Measurements from ENCODE around the gene TBCE. TPM values are rescaled to one million over a fixed set of nuclear protein-coding genes. Genes with fewer than 3 reads are reported as not detected.

The TBCE gene
- total and polyA plus RNA-seq, 9 of the 15 experiments (the other 6 are each of a cell fraction or from before 2014, with no cell fraction given) = 52.6 to 92.1 (median 82.1) TPM

DNA sequence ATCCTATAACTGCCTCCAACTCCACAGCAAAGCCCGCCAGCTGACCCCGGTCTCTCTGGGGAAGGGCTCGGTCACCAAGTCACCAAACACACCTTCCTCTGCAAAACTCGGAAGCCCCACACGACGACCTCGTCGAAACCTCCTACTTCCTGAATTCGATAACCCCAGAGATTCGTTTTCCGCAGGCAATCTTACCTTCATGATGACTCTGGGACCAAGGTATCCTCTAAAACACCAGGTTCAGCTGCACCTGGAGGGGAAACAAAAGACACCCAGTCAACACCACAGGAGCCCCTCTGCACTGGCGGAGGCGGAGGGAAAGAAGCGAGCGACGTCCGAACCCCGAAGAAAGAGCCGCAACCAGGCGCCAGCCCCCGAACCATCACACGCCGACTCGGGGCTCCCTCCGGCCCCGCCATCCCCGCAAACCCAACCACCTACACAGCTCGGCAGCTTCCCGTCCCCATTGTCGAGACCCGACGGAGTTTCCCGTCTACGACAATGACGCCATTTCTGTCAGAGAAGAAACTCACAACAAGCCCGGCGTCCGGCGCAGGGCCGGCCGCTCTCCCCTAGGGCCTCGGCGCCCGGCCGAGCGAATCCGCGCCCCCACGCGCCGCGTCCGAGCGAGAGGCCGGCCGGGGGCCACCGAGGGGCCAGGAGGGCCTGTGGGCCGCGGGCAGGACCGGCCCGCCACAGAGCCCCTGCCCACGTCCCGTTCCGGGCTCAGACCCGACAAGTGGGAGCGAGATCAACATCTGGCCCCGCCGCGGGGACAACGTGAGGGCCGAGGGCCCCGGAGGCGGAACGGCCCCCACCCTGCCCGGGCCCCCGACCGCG lies 40.3 kb upstream of the TBCE start:
- Histone ChIP-seq H4K20me1 (replicated peaks; ENCODE audit: control insufficient read depth, insufficient read depth, low read length) (no peaks in the 10 kb centered on the region; the same call in 1 of the 2 replicates), H3K9ac (ENCODE audit: insufficient read depth in 1 of 2, low read depth in 2 of 2, low read length in 2 of 2) (peak overlapping the region; percentile 84 to 98), H3K79me2 (ENCODE audit: control insufficient read depth, insufficient read depth, low read length) (peaks cover 92% of the 10 kb centered on the region), H3K27me3 (ENCODE audit: control insufficient read depth in 2 of 2, insufficient read depth in 2 of 2, low read length in 2 of 2) (no peaks in the 10 kb centered on the region), H3K27ac (ENCODE audit: extremely low read depth, low read depth, low read length) (peak overlapping the region; percentile 83), H3K4me3 (peak overlapping the region; percentile 82), H3K4me1 (replicated peaks in 1 of 2; ENCODE audit: control insufficient read depth in 2 of 2, insufficient read depth in 2 of 2, low read length in 2 of 2) (peaks cover 9 to 13% of the 10 kb centered on the region in 2 experiments; a peak in 3 of 5 replicates), H3K36me3 (ENCODE audit: control insufficient read depth, insufficient read depth, low read length) (peaks cover 32% of the 10 kb centered on the region; the same call in 2 of the 3 replicates), H2AFZ (ENCODE audit: low read depth, low read length) (peak overlapping the region; percentile 65), H3K4me2 (ENCODE audit: insufficient read depth, low read length) (peak overlapping the region; percentile 94), H3K9me3 (replicated peaks; ENCODE audit: control insufficient read depth, insufficient read depth, low read depth, low read length) (no peaks in the 10 kb centered on the region), H3K9me1 (ENCODE audit: control insufficient read depth, insufficient read depth, low read length) (no peaks in the 10 kb centered on the region)
- ChIA-PET CTCF (ENCODE audit: low intra/inter-chr PET ratio) (no interaction called here), POLR2A (interaction anchor here (0.6 to 5.0 kb wide), 2 partner anchors 11 to 170 kb away, joined by 3 to 38 read pairs; no protein-coding TSS in a partner anchor)
- peak; percentile 58 to 78 (median 72) for DNase-seq (ENCODE audit: extremely low read depth in 1 of 4, low spot score in 3 of 4)
- peak; percentile 52 for FAIRE-seq
- no TSS peak for BruUV-seq (replicated peaks)
- intact Hi-C loops (cut with micrococcal nuclease) (no loop called here), in situ Hi-C loops (cut with MboI) (no loop called here)
- ATAC-seq = peak; percentile 12
- WGBS (ENCODE audit: insufficient coverage, low coverage, missing lambda C conversion rate) = under 1% methylated on average over 66 of the region's 78 CpGs
- peak; percentile 70; the same call in 1 of the 2 replicates for TF ChIP-seq ZBTB7A (IDR thresholded peaks at IDR 0.05; ENCODE audit: borderline replicate concordance, control insufficient read depth, low read depth, low read length)
- peak; percentile 86 for TF ChIP-seq ZFX (CRISPR knock-in tag; IDR thresholded peaks at IDR 0.05)
- TF ChIP-seq HDAC1 (IDR thresholded peaks at IDR 0.05) = peak in 1 of 2 experiments; percentile 71; a peak in 2 of 4 replicates
- TF ChIP-seq SRF (CRISPR knock-in tag; IDR thresholded peaks at IDR 0.05) = 0 out of 4 replicates have a peak, but pooled peaks of 1 of the 2 experiments have one; percentile 40
- TF ChIP-seq, protein P1, sequence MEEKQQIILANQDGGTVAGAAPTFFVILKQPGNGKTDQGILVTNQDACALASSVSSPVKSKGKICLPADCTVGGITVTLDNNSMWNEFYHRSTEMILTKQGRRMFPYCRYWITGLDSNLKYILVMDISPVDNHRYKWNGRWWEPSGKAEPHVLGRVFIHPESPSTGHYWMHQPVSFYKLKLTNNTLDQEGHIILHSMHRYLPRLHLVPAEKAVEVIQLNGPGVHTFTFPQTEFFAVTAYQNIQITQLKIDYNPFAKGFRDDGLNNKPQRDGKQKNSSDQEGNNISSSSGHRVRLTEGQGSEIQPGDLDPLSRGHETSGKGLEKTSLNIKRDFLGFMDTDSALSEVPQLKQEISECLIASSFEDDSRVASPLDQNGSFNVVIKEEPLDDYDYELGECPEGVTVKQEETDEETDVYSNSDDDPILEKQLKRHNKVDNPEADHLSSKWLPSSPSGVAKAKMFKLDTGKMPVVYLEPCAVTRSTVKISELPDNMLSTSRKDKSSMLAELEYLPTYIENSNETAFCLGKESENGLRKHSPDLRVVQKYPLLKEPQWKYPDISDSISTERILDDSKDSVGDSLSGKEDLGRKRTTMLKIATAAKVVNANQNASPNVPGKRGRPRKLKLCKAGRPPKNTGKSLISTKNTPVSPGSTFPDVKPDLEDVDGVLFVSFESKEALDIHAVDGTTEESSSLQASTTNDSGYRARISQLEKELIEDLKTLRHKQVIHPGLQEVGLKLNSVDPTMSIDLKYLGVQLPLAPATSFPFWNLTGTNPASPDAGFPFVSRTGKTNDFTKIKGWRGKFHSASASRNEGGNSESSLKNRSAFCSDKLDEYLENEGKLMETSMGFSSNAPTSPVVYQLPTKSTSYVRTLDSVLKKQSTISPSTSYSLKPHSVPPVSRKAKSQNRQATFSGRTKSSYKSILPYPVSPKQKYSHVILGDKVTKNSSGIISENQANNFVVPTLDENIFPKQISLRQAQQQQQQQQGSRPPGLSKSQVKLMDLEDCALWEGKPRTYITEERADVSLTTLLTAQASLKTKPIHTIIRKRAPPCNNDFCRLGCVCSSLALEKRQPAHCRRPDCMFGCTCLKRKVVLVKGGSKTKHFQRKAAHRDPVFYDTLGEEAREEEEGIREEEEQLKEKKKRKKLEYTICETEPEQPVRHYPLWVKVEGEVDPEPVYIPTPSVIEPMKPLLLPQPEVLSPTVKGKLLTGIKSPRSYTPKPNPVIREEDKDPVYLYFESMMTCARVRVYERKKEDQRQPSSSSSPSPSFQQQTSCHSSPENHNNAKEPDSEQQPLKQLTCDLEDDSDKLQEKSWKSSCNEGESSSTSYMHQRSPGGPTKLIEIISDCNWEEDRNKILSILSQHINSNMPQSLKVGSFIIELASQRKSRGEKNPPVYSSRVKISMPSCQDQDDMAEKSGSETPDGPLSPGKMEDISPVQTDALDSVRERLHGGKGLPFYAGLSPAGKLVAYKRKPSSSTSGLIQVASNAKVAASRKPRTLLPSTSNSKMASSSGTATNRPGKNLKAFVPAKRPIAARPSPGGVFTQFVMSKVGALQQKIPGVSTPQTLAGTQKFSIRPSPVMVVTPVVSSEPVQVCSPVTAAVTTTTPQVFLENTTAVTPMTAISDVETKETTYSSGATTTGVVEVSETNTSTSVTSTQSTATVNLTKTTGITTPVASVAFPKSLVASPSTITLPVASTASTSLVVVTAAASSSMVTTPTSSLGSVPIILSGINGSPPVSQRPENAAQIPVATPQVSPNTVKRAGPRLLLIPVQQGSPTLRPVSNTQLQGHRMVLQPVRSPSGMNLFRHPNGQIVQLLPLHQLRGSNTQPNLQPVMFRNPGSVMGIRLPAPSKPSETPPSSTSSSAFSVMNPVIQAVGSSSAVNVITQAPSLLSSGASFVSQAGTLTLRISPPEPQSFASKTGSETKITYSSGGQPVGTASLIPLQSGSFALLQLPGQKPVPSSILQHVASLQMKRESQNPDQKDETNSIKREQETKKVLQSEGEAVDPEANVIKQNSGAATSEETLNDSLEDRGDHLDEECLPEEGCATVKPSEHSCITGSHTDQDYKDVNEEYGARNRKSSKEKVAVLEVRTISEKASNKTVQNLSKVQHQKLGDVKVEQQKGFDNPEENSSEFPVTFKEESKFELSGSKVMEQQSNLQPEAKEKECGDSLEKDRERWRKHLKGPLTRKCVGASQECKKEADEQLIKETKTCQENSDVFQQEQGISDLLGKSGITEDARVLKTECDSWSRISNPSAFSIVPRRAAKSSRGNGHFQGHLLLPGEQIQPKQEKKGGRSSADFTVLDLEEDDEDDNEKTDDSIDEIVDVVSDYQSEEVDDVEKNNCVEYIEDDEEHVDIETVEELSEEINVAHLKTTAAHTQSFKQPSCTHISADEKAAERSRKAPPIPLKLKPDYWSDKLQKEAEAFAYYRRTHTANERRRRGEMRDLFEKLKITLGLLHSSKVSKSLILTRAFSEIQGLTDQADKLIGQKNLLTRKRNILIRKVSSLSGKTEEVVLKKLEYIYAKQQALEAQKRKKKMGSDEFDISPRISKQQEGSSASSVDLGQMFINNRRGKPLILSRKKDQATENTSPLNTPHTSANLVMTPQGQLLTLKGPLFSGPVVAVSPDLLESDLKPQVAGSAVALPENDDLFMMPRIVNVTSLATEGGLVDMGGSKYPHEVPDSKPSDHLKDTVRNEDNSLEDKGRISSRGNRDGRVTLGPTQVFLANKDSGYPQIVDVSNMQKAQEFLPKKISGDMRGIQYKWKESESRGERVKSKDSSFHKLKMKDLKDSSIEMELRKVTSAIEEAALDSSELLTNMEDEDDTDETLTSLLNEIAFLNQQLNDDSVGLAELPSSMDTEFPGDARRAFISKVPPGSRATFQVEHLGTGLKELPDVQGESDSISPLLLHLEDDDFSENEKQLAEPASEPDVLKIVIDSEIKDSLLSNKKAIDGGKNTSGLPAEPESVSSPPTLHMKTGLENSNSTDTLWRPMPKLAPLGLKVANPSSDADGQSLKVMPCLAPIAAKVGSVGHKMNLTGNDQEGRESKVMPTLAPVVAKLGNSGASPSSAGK (IDR thresholded peaks at IDR 0.05) = no peak
- TF ChIP-seq POLR2B (IDR thresholded peaks at IDR 0.05; ENCODE audit: low read depth, partially characterized antibody) = no peak
- TF ChIP-seq ZNF431 (CRISPR knock-in tag; IDR thresholded peaks at IDR 0.05) = 0 out of 2 replicates have a peak, but pooled peaks have one; percentile 17
